Measurements from ENCODE around the gene MMD. TPM values are rescaled to one million over a fixed set of nuclear protein-coding genes. Genes with fewer than 3 reads are reported as not detected.

Gene MMD
- total and polyA plus RNA-seq, 2 of the 13 experiments (the other 11 are each of a cell fraction or from before 2014, with no cell fraction given), result 121 to 225 TPM

DNA sequence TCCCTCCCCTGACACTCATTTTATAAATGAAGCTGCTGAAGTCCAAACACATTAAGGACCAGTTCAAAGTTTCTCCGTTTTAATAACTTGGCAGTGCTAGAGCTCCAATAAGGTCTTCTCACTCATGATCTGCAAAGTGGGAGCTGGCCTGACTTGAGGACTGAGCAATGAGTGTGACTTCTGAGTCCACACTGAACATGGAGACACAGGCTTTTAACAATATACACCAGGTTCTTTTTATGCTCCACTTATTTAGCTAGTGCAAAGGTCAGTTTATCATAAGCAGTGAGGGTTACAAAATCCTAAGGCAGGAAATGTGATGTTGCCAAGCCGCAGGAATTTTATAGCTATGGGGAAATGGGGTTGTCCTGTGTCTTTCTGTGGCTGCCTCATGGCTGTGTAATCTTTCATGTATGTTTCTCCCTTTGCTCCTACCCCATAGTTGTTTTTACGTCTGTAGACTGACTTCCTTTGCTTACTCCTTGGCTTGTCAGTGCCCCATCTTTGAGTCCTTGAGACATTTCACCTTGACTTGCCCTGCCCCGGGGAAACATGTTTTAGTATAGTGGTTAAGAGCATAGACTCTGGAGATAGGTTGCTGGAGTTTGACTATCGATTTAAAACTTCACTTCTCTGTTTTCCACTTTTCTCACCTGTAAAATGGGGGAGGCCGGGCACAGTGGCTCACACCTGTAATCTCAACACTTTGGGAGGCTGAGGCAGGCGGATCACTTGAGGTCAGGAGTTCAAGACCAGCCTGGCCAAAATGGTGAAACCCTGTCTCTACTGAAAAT, 12.2 kb upstream of the MMD start (continued):
- TF ChIP-seq, protein P1, sequence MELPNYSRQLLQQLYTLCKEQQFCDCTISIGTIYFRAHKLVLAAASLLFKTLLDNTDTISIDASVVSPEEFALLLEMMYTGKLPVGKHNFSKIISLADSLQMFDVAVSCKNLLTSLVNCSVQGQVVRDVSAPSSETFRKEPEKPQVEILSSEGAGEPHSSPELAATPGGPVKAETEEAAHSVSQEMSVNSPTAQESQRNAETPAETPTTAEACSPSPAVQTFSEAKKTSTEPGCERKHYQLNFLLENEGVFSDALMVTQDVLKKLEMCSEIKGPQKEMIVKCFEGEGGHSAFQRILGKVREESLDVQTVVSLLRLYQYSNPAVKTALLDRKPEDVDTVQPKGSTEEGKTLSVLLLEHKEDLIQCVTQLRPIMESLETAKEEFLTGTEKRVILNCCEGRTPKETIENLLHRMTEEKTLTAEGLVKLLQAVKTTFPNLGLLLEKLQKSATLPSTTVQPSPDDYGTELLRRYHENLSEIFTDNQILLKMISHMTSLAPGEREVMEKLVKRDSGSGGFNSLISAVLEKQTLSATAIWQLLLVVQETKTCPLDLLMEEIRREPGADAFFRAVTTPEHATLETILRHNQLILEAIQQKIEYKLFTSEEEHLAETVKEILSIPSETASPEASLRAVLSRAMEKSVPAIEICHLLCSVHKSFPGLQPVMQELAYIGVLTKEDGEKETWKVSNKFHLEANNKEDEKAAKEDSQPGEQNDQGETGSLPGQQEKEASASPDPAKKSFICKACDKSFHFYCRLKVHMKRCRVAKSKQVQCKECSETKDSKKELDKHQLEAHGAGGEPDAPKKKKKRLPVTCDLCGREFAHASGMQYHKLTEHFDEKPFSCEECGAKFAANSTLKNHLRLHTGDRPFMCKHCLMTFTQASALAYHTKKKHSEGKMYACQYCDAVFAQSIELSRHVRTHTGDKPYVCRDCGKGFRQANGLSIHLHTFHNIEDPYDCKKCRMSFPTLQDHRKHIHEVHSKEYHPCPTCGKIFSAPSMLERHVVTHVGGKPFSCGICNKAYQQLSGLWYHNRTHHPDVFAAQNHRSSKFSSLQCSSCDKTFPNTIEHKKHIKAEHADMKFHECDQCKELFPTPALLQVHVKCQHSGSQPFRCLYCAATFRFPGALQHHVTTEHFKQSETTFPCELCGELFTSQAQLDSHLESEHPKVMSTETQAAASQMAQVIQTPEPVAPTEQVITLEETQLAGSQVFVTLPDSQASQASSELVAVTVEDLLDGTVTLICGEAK (IDR thresholded peaks at IDR 0.05), result no peak
- TF ChIP-seq, protein P1 (CRISPR knock-in tag; IDR thresholded peaks at IDR 0.05), result peak; percentile 29; the same call in 1 of the 2 replicates
- TF ChIP-seq, protein P2, sequence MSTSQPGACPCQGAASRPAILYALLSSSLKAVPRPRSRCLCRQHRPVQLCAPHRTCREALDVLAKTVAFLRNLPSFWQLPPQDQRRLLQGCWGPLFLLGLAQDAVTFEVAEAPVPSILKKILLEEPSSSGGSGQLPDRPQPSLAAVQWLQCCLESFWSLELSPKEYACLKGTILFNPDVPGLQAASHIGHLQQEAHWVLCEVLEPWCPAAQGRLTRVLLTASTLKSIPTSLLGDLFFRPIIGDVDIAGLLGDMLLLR (CRISPR knock-in tag; IDR thresholded peaks at IDR 0.05), result no peak
- no peak for TF ChIP-seq TAF15 (IDR thresholded peaks at IDR 0.05; ENCODE audit: low read depth, low read length, poor library complexity, severe bottlenecking)
- 0 out of 2 replicates have a peak, but pooled peaks have one; percentile 27 for TF ChIP-seq ZNF766 (CRISPR knock-in tag; IDR thresholded peaks at IDR 0.05; ENCODE audit: borderline replicate concordance)
- TF ChIP-seq SIX1 (CRISPR knock-in tag; IDR thresholded peaks at IDR 0.05; ENCODE audit: borderline replicate concordance), result peak; percentile 66
- peak; percentile 68; the same call in 1 of the 2 replicates for TF ChIP-seq KLF11 (CRISPR knock-in tag; IDR thresholded peaks at IDR 0.05)
- no peak for TF ChIP-seq ISX (CRISPR knock-in tag; conservative IDR thresholded peaks at IDR 0.05)
- TF ChIP-seq SMYD3 (CRISPR knock-in tag; IDR thresholded peaks at IDR 0.05), result peak; percentile 70; the same call in 1 of the 2 replicates
- no peak for TF ChIP-seq ZNF550 (CRISPR knock-in tag; IDR thresholded peaks at IDR 0.05; ENCODE audit: borderline replicate concordance)
- TF ChIP-seq ZC3H4 (CRISPR knock-in tag; IDR thresholded peaks at IDR 0.05; ENCODE audit: borderline replicate concordance), result 0 out of 2 replicates have a peak, but pooled peaks have one; percentile 2
- TF ChIP-seq ZNF749 (CRISPR knock-in tag; IDR thresholded peaks at IDR 0.05; ENCODE audit: borderline replicate concordance), result no peak
- TF ChIP-seq ZSCAN9 (CRISPR knock-in tag; IDR thresholded peaks at IDR 0.05; ENCODE audit: borderline replicate concordance), result no peak
- TF ChIP-seq ZNF256 (CRISPR knock-in tag; conservative IDR thresholded peaks at IDR 0.05), result no peak
- no peak for TF ChIP-seq CENPX (CRISPR knock-in tag; IDR thresholded peaks at IDR 0.05)
- peak; percentile 52; the same call in 1 of the 2 replicates for TF ChIP-seq ARID2 (CRISPR knock-in tag; IDR thresholded peaks at IDR 0.05; ENCODE audit: borderline replicate concordance)
- TF ChIP-seq, protein P3, sequence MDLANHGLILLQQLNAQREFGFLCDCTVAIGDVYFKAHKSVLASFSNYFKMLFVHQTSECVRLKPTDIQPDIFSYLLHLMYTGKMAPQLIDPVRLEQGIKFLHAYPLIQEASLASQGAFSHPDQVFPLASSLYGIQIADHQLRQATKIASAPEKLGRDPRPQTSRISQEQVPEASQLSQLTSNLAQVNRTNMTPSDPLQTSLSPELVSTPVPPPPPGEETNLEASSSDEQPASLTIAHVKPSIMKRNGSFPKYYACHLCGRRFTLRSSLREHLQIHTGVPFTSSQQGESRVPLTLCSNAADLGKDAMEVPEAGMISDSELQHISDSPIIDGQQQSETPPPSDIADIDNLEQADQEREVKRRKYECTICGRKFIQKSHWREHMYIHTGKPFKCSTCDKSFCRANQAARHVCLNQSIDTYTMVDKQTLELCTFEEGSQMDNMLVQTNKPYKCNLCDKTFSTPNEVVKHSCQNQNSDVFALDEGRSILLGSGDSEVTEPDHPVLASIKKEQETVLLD (CRISPR knock-in tag; IDR thresholded peaks at IDR 0.05; ENCODE audit: low read depth), result no peak
- no peak for TF ChIP-seq PRMT3 (CRISPR knock-in tag; IDR thresholded peaks at IDR 0.05; ENCODE audit: borderline replicate concordance, low read depth)
